ENCODE data around the gene COMT.

The COMT gene

GRCh38 chr22:19957445-19957844 lies 15.9 kb downstream of the COMT start:
- no peak for DNase-seq (ENCODE audit: low spot score)

GRCh38 chr22:19958083-19959042 lies 16.8 kb downstream of the COMT start:
- DNase-seq (ENCODE audit: low spot score), result no peak

GRCh38 chr22:19959043-19959586 lies 17.5 kb downstream of the COMT start:
- DNase-seq (ENCODE audit: low spot score), result peak; percentile 67

GRCh38 chr22:19959587-19960490 lies 18.3 kb downstream of the COMT start:
- DNase-seq (ENCODE audit: low spot score), result no peak

- DNase-seq (ENCODE audit: low spot score), result no peak
Measured at GRCh38 chr22:19960491-19961200, 19.1 kb downstream of the COMT start.

- DNase-seq (ENCODE audit: low spot score), result no peak
Measured at GRCh38 chr22:19961201-19961580, 19.6 kb downstream of the COMT start.

GRCh38 chr22:19961868-19962245 lies 20.3 kb downstream of the COMT start:
- DNase-seq (ENCODE audit: low spot score), result no peak

GRCh38 chr22:19962246-19962908 lies 20.8 kb downstream of the COMT start:
- peak; percentile 91 for DNase-seq (ENCODE audit: low spot score)

GRCh38 chr22:19962909-19963806 lies 21.6 kb downstream of the COMT start:
- peak; percentile 47 for DNase-seq (ENCODE audit: low spot score)

GRCh38 chr22:19963863-19964642 lies 22.5 kb downstream of the COMT start:
- DNase-seq (ENCODE audit: low spot score), result no peak

GRCh38 chr22:19964701-19965386 lies 23.3 kb downstream of the COMT start:
- no peak for DNase-seq (ENCODE audit: low spot score)

- DNase-seq (ENCODE audit: low spot score), result no peak
Measured at GRCh38 chr22:19965771-19966709, 24.5 kb downstream of the COMT start.

- no peak for DNase-seq (ENCODE audit: low spot score)
Measured at GRCh38 chr22:19966908-19967750, 25.6 kb downstream of the COMT start.

GRCh38 chr22:19967850-19968449 lies 26.4 kb downstream of the COMT start:
- no peak for DNase-seq (ENCODE audit: low spot score)

GRCh38 chr22:19968450-19968891 lies 26.9 kb downstream of the COMT start:
- DNase-seq (ENCODE audit: low spot score), result no peak
